HepG2 (cell line): Measurements from ENCODE around the gene C12orf60.

Source experiments
- HNF4A ChIP-seq: sonication (generic); formaldehyde crosslinking; IDR thresholded peaks from 2 replicates; pipeline ENCODE4 v1.4.0; 2020; ENCODE audit warnings: missing genetic modification reagents
- MYC ChIP-seq: sonication (generic); formaldehyde crosslinking; IDR thresholded peaks from 2 replicates; pipeline ENCODE4 v1.9.0; 2021; ENCODE audit warnings: missing genetic modification reagents, borderline replicate concordance

GRCh38 chr12:14771651-14772137, 31.8 kb upstream of the C12orf60 start:
- no peak for TF ChIP-seq MYC (CRISPR knock-in tag)
- no peak for TF ChIP-seq HNF4A (CRISPR knock-in tag)
